Upper lobe of left lung (tissue), 4 donors: ENCODE results near the gene EML1.

Experiments used
- EP300 ChIP-seq, 4 donors: sonication (generic); formaldehyde crosslinking; IDR thresholded peaks; one replicate each; pipeline ENCODE4 v1.5.1; 2017; ENCODE audit warnings: antibody characterized with exemption in 4 of 4, control low read depth in 2 of 4
- POLR2A ChIP-seq, 4 donors: fragments of 450-650 bp; IDR thresholded peaks; one replicate each; pipeline ENCODE4 v1.5.1; 2016 to 2017; ENCODE audit warnings: antibody characterized with exemption in 4 of 4, mild to moderate bottlenecking in 2 of 4
- TF ChIP-seq, protein P1 (sequence below), 6 experiments: fragments of 450-650 bp in 4 of 6; fragments of 200-600 bp in 2 of 6; sonication (generic) in 2 of 6; IDR thresholded peaks; one replicate each; pipeline ENCODE4 v1.5.1; 2016 to 2019; ENCODE audit warnings: antibody characterized with exemption in 6 of 6

DNA sequence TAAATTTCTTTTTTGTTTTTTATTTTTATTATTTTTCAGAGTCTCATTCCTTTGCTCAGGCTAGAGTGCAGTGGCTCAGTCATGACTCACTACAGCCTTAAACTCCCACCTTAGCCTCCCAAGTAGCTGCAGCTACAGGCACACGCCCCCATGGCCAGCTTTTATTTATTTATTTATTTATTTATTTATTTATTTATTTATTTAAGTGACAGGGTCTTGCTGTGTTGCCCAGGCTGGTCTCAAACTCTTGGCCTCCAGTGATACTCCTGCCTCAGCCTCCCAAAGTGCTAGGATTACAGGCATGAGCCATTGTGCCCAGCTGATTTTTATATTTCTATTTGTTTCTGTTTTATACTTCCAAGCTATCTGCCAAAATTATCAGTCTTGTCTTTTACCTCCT lies 182.8 kb downstream of the EML1 start:
- TF ChIP-seq POLR2A (IDR thresholded peaks at IDR 0.05) (no peak), EP300 (IDR thresholded peaks at IDR 0.05) (no peak)
- TF ChIP-seq, protein P1, sequence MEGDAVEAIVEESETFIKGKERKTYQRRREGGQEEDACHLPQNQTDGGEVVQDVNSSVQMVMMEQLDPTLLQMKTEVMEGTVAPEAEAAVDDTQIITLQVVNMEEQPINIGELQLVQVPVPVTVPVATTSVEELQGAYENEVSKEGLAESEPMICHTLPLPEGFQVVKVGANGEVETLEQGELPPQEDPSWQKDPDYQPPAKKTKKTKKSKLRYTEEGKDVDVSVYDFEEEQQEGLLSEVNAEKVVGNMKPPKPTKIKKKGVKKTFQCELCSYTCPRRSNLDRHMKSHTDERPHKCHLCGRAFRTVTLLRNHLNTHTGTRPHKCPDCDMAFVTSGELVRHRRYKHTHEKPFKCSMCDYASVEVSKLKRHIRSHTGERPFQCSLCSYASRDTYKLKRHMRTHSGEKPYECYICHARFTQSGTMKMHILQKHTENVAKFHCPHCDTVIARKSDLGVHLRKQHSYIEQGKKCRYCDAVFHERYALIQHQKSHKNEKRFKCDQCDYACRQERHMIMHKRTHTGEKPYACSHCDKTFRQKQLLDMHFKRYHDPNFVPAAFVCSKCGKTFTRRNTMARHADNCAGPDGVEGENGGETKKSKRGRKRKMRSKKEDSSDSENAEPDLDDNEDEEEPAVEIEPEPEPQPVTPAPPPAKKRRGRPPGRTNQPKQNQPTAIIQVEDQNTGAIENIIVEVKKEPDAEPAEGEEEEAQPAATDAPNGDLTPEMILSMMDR (IDR thresholded peaks at IDR 0.05), result no peak
